Smooth muscle cell (in vitro differentiated cells): Measurements from ENCODE around the gene ABCB10. TPM values are rescaled to one million over a fixed set of nuclear protein-coding genes. Genes with fewer than 3 reads are reported as not detected.

Experiments
- DNase-seq: peaks from one replicate; lab custom pipeline; 2025; ENCODE audit not compliant: unreplicated experiment; lab: John Stamatoyannopoulos, UW
- H2AFZ ChIP-seq: fragments of 200-600 bp; sonication (generic); 2 replicates; pipeline ENCODE4 v1.6.0; 2016; ENCODE audit warnings: antibody characterized with exemption, low read depth, mild to moderate bottlenecking
- H3F3A ChIP-seq: fragments of 200-600 bp; sonication (generic); 2 replicates; pipeline ENCODE4 v1.6.0; 2017; ENCODE audit warnings: antibody characterized with exemption, low read depth
- H3K27ac ChIP-seq: fragments of 200-600 bp; sonication (generic); 2 replicates; pipeline ENCODE4 v1.5.1; 2016; ENCODE audit warnings: low read depth, mild to moderate bottlenecking
- H3K27me3 ChIP-seq: fragments of 200-600 bp; sonication (generic); 2 replicates; pipeline ENCODE4 v1.6.1; 2016; ENCODE audit warnings: low read depth, mild to moderate bottlenecking
- H3K36me3 ChIP-seq: fragments of 200-600 bp; sonication (generic); 2 replicates; pipeline ENCODE4 v1.5.1; 2016; ENCODE audit warnings: low read depth
- H3K4me1 ChIP-seq: fragments of 200-600 bp; sonication (generic); 2 replicates; pipeline ENCODE4 v1.5.1; 2016; ENCODE audit warnings: low read depth
- H3K4me2 ChIP-seq: fragments of 200-600 bp; sonication (generic); 2 replicates; pipeline ENCODE4 v1.6.0; 2016; ENCODE audit warnings: mild to moderate bottlenecking
- H3K4me3 ChIP-seq: fragments of 200-600 bp; sonication (generic); 2 replicates; pipeline ENCODE4 v1.5.1; 2016; ENCODE audit warnings: mild to moderate bottlenecking
- H3K79me2 ChIP-seq: fragments of 200-600 bp; sonication (generic); 2 replicates; pipeline ENCODE4 v1.6.0; 2016; ENCODE audit warnings: low read depth, mild to moderate bottlenecking
- H3K9ac ChIP-seq: fragments of 200-600 bp; sonication (generic); 2 replicates; pipeline ENCODE4 v1.6.0; 2016; ENCODE audit warnings: low read depth
- H3K9me3 ChIP-seq: fragments of 200-600 bp; sonication (generic); replicated peaks from 2 replicates; pipeline ENCODE4 v1.5.1; 2016; ENCODE audit warnings: low read depth
- H4K20me1 ChIP-seq: fragments of 200-600 bp; sonication (generic); 2 replicates; pipeline ENCODE4 v1.6.0; 2016; ENCODE audit warnings: low read depth
- CTCF ChIP-seq: fragments of 200-600 bp; sonication (generic); IDR thresholded peaks from 2 replicates; pipeline ENCODE4 v1.5.1; 2017; ENCODE audit warnings: borderline replicate concordance, mild to moderate bottlenecking, antibody characterized with exemption; ENCODE audit not compliant: insufficient read depth, poor library complexity, severe bottlenecking
- WGBS: methylation state at CpG from one replicate; pipeline ENCODE4 v1.1.7; 2016; ENCODE audit warnings: low lambda C conversion rate; 5-methylcytosine and 5-hydroxymethylcytosine counted together
- polyA plus RNA-seq: library from polyadenylated mRNA; unstranded; fragments of >200 nt; fragmentation: Nextera tagmentation; extraction: Ambion mirVana; gene quantifications from 2 replicates; pipeline ENCODE4 v1.2.1, GENCODE V29; 2016
- total RNA-seq: library from RNA; depleted of rRNA; stranded (reverse); fragments of >200 nt; gene quantifications from 2 replicates; pipeline ENCODE4 v1.2.3, GENCODE V29; 2014

The ABCB10 gene
- total and polyA plus RNA-seq, 2 experiments from 2014 or later, result 7.1 to 18.4 TPM

- no peaks in the 10 kb centered on the region for H3K9me3 ChIP-seq
- no peak for TF ChIP-seq CTCF
- WGBS, result 100% methylated on average over 1 of the region's 1 CpG
- H3K27me3 ChIP-seq, result no peaks in the 10 kb centered on the region
- H3K36me3 ChIP-seq, result peaks cover 23% of the 10 kb centered on the region
- peaks cover 15% of the 10 kb centered on the region for H3F3A ChIP-seq
- H3K9ac ChIP-seq, result no peak overlapping the region
- DNase-seq, result no peak
- no peak overlapping the region for H3K4me2 ChIP-seq
- no peaks in the 10 kb centered on the region for H3K79me2 ChIP-seq
- H3K4me1 ChIP-seq, result no peaks in the 10 kb centered on the region
- no peak overlapping the region for H3K27ac ChIP-seq
- peaks cover 3% of the 10 kb centered on the region for H4K20me1 ChIP-seq
- no peak overlapping the region for H2AFZ ChIP-seq
- no peak overlapping the region for H3K4me3 ChIP-seq
Measured at GRCh38 chr1:229485318-229485717, 73.2 kb downstream of the ABCB10 start.

GRCh38 chr1:229482511-229482910 is 76.0 kb downstream of the ABCB10 start:
- WGBS, result 95% methylated on average over 5 of the region's 5 CpGs
- Histone ChIP-seq H3K4me2 (no peak overlapping the region), H3K27ac (no peak overlapping the region), H3K36me3 (peaks cover 20% of the 10 kb centered on the region), H3K4me1 (no peaks in the 10 kb centered on the region), H3K9ac (no peak overlapping the region), H2AFZ (no peak overlapping the region), H3K9me3 (no peaks in the 10 kb centered on the region), H3K79me2 (no peaks in the 10 kb centered on the region), H3K4me3 (no peak overlapping the region), H3K27me3 (no peaks in the 10 kb centered on the region), H4K20me1 (peaks cover 11% of the 10 kb centered on the region), H3F3A (peaks cover 18% of the 10 kb centered on the region)
- DNase-seq, result no peak
- no peak for TF ChIP-seq CTCF

GRCh38 chr1:229480495-229480894 is 78.0 kb downstream of the ABCB10 start:
- Histone ChIP-seq H3K27me3 (no peaks in the 10 kb centered on the region), H3K27ac (no peak overlapping the region), H3K9me3 (no peaks in the 10 kb centered on the region), H3F3A (peaks cover 18% of the 10 kb centered on the region), H3K9ac (no peak overlapping the region), H3K4me3 (no peak overlapping the region), H3K79me2 (no peaks in the 10 kb centered on the region), H3K4me1 (no peaks in the 10 kb centered on the region), H3K36me3 (peaks cover 20% of the 10 kb centered on the region), H2AFZ (no peak overlapping the region), H3K4me2 (no peak overlapping the region), H4K20me1 (peaks cover 11% of the 10 kb centered on the region)
- WGBS, result 93% methylated on average over 7 of the region's 7 CpGs
- no peak for DNase-seq
- TF ChIP-seq CTCF, result no peak

GRCh38 chr1:229479660-229480399 is 78.7 kb downstream of the ABCB10 start:
- Histone ChIP-seq H3K79me2 (no peaks in the 10 kb centered on the region), H3K4me2 (no peak overlapping the region), H3K9me3 (no peaks in the 10 kb centered on the region), H3K4me1 (no peaks in the 10 kb centered on the region), H3F3A (peaks cover 18% of the 10 kb centered on the region), H3K4me3 (no peak overlapping the region), H3K9ac (no peak overlapping the region), H4K20me1 (peaks cover 11% of the 10 kb centered on the region), H3K27ac (no peak overlapping the region), H3K27me3 (no peaks in the 10 kb centered on the region), H2AFZ (no peak overlapping the region), H3K36me3 (peaks cover 21% of the 10 kb centered on the region)
- no peak for DNase-seq
- no peak for TF ChIP-seq CTCF
- WGBS, result 88% methylated on average over 10 of the region's 10 CpGs
